B cell (primary cell): Measurements from ENCODE around the gene E2F3. TPM values are rescaled to one million over a fixed set of nuclear protein-coding genes. Genes with fewer than 3 reads are reported as not detected.

ENCODE experiments used
- ATAC-seq: fragments of 200-7000 bp; cut with Tn5 transposase; one replicate; pipeline ENCODE4 v1.10.0; 2021; ENCODE audit warnings: low read depth, mild to moderate bottlenecking, moderate number of reproducible peaks, moderate library complexity
- CTCF ChIA-PET: fragments of 350-600 bp; sonication (Branson Sonifier 250); formaldehyde crosslinking; loops from one replicate; lab custom pipeline; 2021; ENCODE audit warnings: antibody characterized with exemption, inconsistent platforms; lab: Charles Lee
- POLR2A ChIA-PET: fragments of 350-600 bp; sonication (Branson Sonifier 250); formaldehyde crosslinking; loops from one replicate; lab custom pipeline; 2021; ENCODE audit warnings: antibody characterized with exemption; lab: Charles Lee
- DNase-seq: peaks from one replicate; pipeline ENCODE4 v3.0.0; 2013
- H2AFZ ChIP-seq: 2 replicates; pipeline ENCODE4 v1.6.1; 2012; ENCODE audit warnings: mild to moderate bottlenecking, low read depth, low read length; ENCODE audit not compliant: insufficient read depth, poor library complexity, severe bottlenecking
- H3K27ac ChIP-seq, 2 donors: 1 replicate in 1 of 2; 2 replicates in 1 of 2; pipeline ENCODE4 v1.5.1; 2012 to 2013; ENCODE audit warnings: low read length in 2 of 2, mild to moderate bottlenecking in 2 of 2, moderate library complexity in 1 of 2
- H3K27me3 ChIP-seq, 4 experiments: fragments of 200-600 bp in 1 of 4; sonication (generic) in 1 of 4; replicated peaks in 1 of 4; 1 replicate in 2 of 4; 2 replicates in 2 of 4; pipeline versions ENCODE4 v1.6.1 to v1.7.0; 2013 to 2016; ENCODE audit warnings: low read length in 3 of 4, mild to moderate bottlenecking in 2 of 4, mixed read lengths in 1 of 4, moderate library complexity in 1 of 4; ENCODE audit not compliant: insufficient read depth in 4 of 4, control insufficient read depth in 3 of 4; ENCODE audit errors: control extremely low read depth in 1 of 4
- H3K36me3 ChIP-seq, 2 experiments: replicated peaks in 1 of 2; 1 replicate in 1 of 2; 2 replicates in 1 of 2; pipeline versions ENCODE4 v1.6.1 to v1.7.1; 2013; ENCODE audit warnings: low read length in 1 of 2; ENCODE audit not compliant: insufficient read depth in 2 of 2, control insufficient read depth in 1 of 2; ENCODE audit errors: control extremely low read depth in 1 of 2, extremely low read depth in 1 of 2
- H3K4me1 ChIP-seq, 2 donors: fragments of 200-600 bp in 1 of 2; sonication (generic) in 1 of 2; 1 replicate in 1 of 2; 2 replicates in 1 of 2; pipeline versions ENCODE4 v1.5.1 to v1.6.1; 2013 to 2017; ENCODE audit warnings: low read length in 2 of 2; ENCODE audit not compliant: control insufficient read depth in 2 of 2, insufficient read depth in 2 of 2
- H3K4me2 ChIP-seq: replicated peaks from 2 replicates; pipeline ENCODE3; 2012; ENCODE audit warnings: mild to moderate bottlenecking, low read depth, low read length; ENCODE audit not compliant: poor library complexity, severe bottlenecking
- H3K4me3 ChIP-seq, 5 experiments: fragments of 200-600 bp in 1 of 5; sonication (generic) in 1 of 5; 1 replicate in 3 of 5; 2 replicates in 2 of 5; pipeline versions ENCODE4 v1.5.1 to v1.7.0; 2011 to 2016; ENCODE audit warnings: low read length in 4 of 5, mild to moderate bottlenecking in 4 of 5, low read depth in 2 of 5, control low read depth in 1 of 5, moderate library complexity in 1 of 5; ENCODE audit not compliant: insufficient read depth in 1 of 5; ENCODE audit errors: control extremely low read depth in 1 of 5, extremely low read depth in 1 of 5
- H3K79me2 ChIP-seq: fragments of 200-600 bp; sonication (generic); one replicate; pipeline ENCODE4 v1.6.0; 2016; ENCODE audit warnings: low read length; ENCODE audit not compliant: control insufficient read depth, insufficient read depth
- H3K9ac ChIP-seq: fragments of 200-600 bp; sonication (generic); 2 replicates; pipeline ENCODE4 v1.6.1; 2017; ENCODE audit warnings: mild to moderate bottlenecking, low read length, moderate library complexity
- H3K9me3 ChIP-seq, 3 donors: one replicate each; pipeline versions ENCODE4 v1.6.1 to v1.7.1; 2013; ENCODE audit warnings: low read length in 2 of 3; ENCODE audit not compliant: control insufficient read depth in 2 of 3, insufficient read depth in 1 of 3; ENCODE audit errors: control extremely low read depth in 1 of 3
- H4K20me1 ChIP-seq: 2 replicates; pipeline ENCODE4 v1.6.0; 2012; ENCODE audit warnings: mild to moderate bottlenecking, low read length; ENCODE audit not compliant: insufficient read depth, control insufficient read depth, poor library complexity, severe bottlenecking
- H3K27ac Mint-ChIP-seq: one replicate; pipeline ENCODE4 v1.8.0; 2021; ENCODE audit warnings: mixed read lengths
- H3K27me3 Mint-ChIP-seq: one replicate; pipeline ENCODE4 v1.8.0; 2021; ENCODE audit warnings: mixed read lengths
- H3K4me1 Mint-ChIP-seq: one replicate; pipeline ENCODE4 v1.8.0; 2021; ENCODE audit warnings: mixed read lengths
- H3K4me3 Mint-ChIP-seq: one replicate; pipeline ENCODE4 v1.8.0; 2021; ENCODE audit warnings: mixed read lengths
- H3K9me3 Mint-ChIP-seq: one replicate; pipeline ENCODE4 v1.8.0; 2022; ENCODE audit warnings: mixed read lengths; ENCODE audit not compliant: insufficient read depth
- CTCF ChIP-seq: fragments of 200-600 bp; IDR thresholded peaks from one replicate; pipeline ENCODE4 v1.8.0; 2022; ENCODE audit warnings: antibody characterized with exemption, mild to moderate bottlenecking
- EZH2 ChIP-seq: IDR thresholded peaks from 2 replicates; pipeline ENCODE4 v1.6.1; 2012; ENCODE audit warnings: borderline replicate concordance, low read depth, mild to moderate bottlenecking, moderate library complexity, low read length; ENCODE audit not compliant: insufficient read depth, poor library complexity, severe bottlenecking
- WGBS: methylation state at CpG from one replicate; pipeline ENCODE4 v1.1.5; 2013; ENCODE audit warnings: missing lambda C conversion rate; ENCODE audit not compliant: insufficient coverage; 5-methylcytosine and 5-hydroxymethylcytosine counted together
- intact Hi-C: fragments of 100-400 bp; cut with micrococcal nuclease; formaldehyde crosslinking; loops from one replicate; pipeline ENCODE4 v1.10.0; 2022
- polyA plus RNA-seq: library from polyadenylated mRNA; depleted of rRNA; stranded (reverse); fragments of >200 nt; gene quantifications from 2 replicates; pipeline ENCODE4 v1.2.3, GENCODE V29; 2012
- total RNA-seq, 2 donors: library from RNA; stranded (reverse); fragments of 120-200 nt in 1 of 2; gene quantifications; 1 replicate in 1 of 2; 2 replicates in 1 of 2; pipeline versions ENCODE4 v1.2.3 to v1.2.4, GENCODE V29; 2013 to 2022

Gene E2F3
- total and polyA plus RNA-seq, 2 donors (not counting 1 experiment from before 2014, with no cell fraction given) = 2.2 to 8.3 TPM

DNA sequence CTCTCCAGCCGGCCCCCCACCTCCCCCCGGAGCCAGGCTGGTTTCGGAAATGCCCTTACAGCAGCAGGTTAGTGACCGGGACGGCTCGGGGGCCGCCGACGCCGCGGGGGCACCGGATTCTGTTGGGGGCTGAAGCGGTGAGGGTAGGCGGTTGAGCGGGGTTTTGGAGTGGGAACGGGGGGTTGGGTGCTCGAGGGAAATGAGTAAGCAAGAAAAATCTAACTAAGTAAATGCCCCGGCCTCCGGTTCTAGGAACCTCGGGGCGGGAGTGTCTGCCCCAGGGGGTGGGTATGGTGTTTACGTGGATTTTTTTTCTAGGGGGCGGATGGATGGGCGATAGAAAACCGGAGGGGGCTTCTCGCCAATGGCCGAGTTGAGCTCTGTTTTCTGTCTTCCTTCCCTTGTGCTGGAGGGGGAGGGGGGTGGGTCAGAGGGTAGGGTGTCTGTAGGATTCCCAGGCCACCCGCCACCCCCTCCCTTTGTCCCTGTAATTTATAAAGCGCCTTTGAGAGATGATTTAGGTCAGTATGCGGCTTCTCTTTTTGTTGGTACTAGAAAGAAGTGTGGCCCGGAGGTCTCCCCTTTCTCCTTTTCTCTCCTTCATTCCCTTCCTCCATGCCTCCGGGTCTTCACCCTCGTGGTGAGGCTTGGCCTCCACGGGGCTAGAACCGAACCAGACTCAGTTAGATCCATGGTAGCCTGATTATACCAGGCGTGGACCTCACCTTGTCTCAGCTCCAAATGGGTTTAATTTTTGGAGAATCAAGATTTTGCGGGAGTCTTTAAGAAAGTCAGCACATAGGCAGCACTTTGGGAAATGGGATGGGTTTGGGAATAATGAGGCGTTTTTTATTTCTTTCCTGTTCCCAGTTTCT is 2.3 kb downstream of the E2F3 start:
- intact Hi-C loops = loop anchor here (1.0 kb wide), 1 partner anchor 124 kb away; no protein-coding TSS in a partner anchor
- Histone ChIP-seq H3K9me3 (no peaks in the 10 kb centered on the region), H3K4me2 (peak overlapping the region; percentile 96), H3K36me3 (peaks cover 1 to 8% of the 10 kb centered on the region in 2 experiments), H2AFZ (peak overlapping the region; percentile 84), H3K4me1 (peaks cover 18 to 24% of the 10 kb centered on the region in 2 donors), H3K9ac (peak overlapping the region; percentile 86), H3K27ac (peak overlapping the region; percentile 77 to 95), H3K79me2 (peaks cover 28% of the 10 kb centered on the region), H3K4me3 (peak overlapping the region; percentile 67 to 86 (median 79)), H3K27me3 (no peaks in the 10 kb centered on the region), H4K20me1 (no peaks in the 10 kb centered on the region)
- peak overlapping the region; percentile 88 for H3K27ac Mint-ChIP-seq
- 0% methylated on average over 20 of the region's 38 CpGs for WGBS
- ChIA-PET POLR2A (interaction anchor here (0.5 to 1.5 kb wide), 4 partner anchors 26 to 192 kb away, joined by 3 to 11 read pairs (median 4); partner anchors contain the start of gene MBOAT1), CTCF (interaction anchor here (0.8 to 2.6 kb wide), 22 partner anchors 9 to 1191 kb away, joined by 3 to 46 read pairs (median 5); partner anchors contain the start of gene CDKAL1)
- TF ChIP-seq CTCF (no peak), EZH2 (no peak)
- ATAC-seq = no peak
- no peaks in the 10 kb centered on the region for H3K27me3 Mint-ChIP-seq
- peak; percentile 73 for DNase-seq
- H3K4me3 Mint-ChIP-seq = peak overlapping the region; percentile 89
- no peaks in the 10 kb centered on the region for H3K9me3 Mint-ChIP-seq
- H3K4me1 Mint-ChIP-seq = peaks cover 36% of the 10 kb centered on the region
